Testis (tissue), 2 donors: ENCODE results near the gene C4orf51.

Experiments used
- CTCF ChIP-seq, 3 experiments: fragments of 450-650 bp in 2 of 3; fragments of 200-600 bp in 1 of 3; sonication (generic) in 1 of 3; IDR thresholded peaks; one replicate each; pipeline ENCODE4 v1.5.1; 2016 to 2019; ENCODE audit warnings: antibody characterized with exemption in 3 of 3, mild to moderate bottlenecking in 2 of 3, moderate library complexity in 1 of 3
- POLR2A ChIP-seq: fragments of 450-650 bp; IDR thresholded peaks from one replicate; pipeline ENCODE4 v1.6.1; 2017; ENCODE audit warnings: antibody characterized with exemption, mild to moderate bottlenecking, moderate library complexity

GRCh38 chr4:145774473-145774872 is 94.5 kb downstream of the C4orf51 start:
- TF ChIP-seq CTCF (IDR thresholded peaks at IDR 0.05) (no peak), POLR2A (no peak)
